NOMO-1 (cell line): Measurements from ENCODE around the gene SLC1A6.
"Not testable (repeated sequence)": the region's sequence is repeated elsewhere in the genome, so short reads cannot be mapped to it uniquely, and the experiment has no call there.

Experiments
- DNase-seq, 2 experiments: peaks; one replicate each; lab custom pipeline; 2025; ENCODE audit not compliant: unreplicated experiment in 2 of 2; lab: John Stamatoyannopoulos, UW

Gene SLC1A6

DNA sequence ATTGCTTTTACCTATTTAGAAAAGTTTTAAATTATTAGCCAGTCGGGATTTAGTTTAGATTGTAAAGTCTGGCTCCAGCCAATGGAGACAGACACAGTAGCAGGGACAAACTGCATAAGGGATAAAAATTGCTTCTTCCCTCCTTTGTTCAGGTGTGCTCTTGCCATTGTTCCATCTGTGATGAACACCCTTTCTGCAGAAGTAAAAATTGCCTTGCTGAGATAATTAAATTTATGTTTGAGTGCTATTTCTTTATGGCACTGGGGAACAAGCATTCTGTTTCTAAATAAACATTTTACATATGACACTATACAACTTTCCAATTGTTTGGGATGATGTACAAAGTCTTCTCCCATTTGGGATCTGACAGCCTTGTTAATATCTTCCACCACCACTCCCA lies 20.4 kb downstream of the SLC1A6 start:
- DNase-seq, result no peak

GRCh38 chr19:14957464-14957863 lies 22.2 kb downstream of the SLC1A6 start:
- no peak for DNase-seq

DNA sequence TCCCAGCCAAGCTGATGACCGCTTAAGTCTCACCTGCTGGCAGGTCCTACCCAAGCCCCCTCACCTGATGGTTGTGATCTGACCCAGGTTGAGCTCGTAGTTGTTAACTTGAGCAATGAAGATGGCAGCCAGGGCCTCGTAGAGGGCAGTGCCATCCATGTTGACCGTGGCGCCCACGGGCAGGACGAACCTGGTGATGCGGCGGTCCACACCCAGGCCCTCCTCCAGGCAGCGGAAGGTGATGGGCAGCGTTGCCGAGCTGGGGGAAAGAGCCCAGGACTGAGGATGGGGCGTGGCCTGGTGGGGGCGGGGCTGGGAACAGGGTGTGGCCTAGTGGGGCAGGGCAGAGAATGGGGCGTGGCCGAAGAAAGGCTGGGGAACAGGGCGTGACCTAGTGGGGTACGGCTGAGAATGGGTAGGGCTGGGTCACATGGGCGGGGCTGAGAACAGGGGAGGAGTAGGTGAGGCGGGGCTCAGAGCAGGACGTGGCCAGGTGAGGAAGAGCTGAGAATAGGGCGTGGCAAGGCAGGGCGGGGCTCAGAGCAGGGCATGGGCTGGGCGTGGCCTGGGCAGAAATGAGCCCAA lies 25.5 kb downstream of the SLC1A6 start:
- no peak for DNase-seq

DNA sequence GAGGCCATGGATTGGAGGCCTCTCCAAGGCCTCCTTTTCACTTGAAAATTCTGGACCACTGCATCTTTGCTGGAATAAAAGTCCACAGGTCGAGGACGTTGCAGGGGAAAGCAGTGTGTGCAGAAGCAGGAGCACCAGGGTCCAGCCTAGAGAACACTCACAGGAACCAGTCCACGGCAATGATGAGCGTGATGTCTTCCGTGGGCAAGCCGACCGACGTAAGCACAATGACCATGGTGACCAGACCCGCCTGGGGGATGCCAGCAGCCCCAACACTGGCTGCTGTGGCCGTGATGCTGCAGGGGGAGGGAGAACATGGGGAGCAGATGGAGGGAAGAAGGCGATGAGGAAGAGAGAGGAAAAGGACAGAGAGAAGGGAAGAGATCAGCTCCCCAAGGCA lies 26.9 kb downstream of the SLC1A6 start:
- no peak for DNase-seq

GRCh38 chr19:14950421-14950820 lies 29.2 kb downstream of the SLC1A6 start:
- DNase-seq, result no peak

DNA sequence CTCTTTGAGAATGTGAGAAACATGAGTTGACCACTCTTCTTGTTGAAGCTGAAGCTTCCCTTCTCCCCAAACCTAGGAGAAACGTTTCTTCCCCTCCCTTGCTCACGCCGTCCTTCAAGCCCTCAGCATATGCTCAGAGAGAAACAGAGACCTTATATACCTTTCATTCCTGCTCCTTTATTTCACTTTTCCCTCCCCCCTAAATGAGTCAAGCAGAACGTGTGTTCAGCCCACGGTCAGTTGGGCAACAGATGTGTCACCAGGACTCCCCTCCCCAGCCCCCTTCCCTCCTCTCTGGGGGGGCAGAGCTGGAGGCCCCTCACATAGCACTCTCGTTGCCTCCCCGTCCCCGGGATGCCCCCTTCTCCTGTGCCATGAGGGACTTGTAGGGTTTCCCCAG lies 29.8 kb downstream of the SLC1A6 start:
- no peak for DNase-seq

- DNase-seq, result not testable (repeated sequence)
Measured at GRCh38 chr19:14949413-14949812, 30.3 kb downstream of the SLC1A6 start.

DNA sequence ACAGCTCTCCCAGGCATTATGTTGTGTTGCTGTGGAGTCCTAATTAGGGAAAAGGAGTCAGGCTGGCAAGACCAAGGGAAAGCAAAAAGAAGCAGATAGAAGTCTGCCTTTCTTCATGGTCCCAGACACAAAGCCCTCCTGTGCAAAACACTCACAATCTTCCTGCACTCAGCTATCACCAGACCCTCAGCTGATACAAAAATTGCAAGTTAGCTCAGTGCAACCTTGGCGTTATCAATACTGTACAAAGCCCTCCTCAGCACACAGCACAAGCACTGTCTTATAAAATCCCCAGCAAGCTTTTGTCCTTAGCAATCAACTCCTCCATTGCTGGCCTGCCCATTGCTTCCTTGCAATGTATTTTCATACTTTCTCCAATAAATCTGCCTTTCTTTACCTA lies 35.2 kb downstream of the SLC1A6 start:
- DNase-seq, result no peak

- peak; percentile 42 to 91 for DNase-seq
Measured at GRCh38 chr19:14943601-14944000, 36.1 kb downstream of the SLC1A6 start.

DNA sequence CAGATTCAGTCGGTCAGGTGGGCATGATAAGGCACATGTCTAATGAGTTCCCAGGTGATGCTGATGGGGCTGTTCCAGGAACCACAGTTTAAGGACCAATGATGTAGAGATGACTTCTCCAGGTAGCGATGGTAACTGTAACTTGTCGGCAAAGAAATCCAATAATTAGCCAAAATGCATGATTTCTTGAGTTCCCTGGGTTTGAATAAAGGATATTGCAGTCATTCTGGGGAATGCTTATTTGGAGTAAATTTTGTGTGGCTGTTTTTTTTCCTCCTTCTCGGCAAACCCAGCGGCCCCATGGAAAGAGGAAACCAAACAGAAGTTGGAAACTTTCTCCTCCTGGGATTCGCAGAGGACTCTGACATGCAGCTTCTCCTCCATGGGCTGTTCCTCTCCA lies 38.5 kb downstream of the SLC1A6 start, which contains the start of gene OR7C2:
Gene OR7C2 (plus strand): TSS at position 301 of the 400 bp plus-strand sequence. CDS start 0 bp downstream, at position 301.
- no peak for DNase-seq

DNA sequence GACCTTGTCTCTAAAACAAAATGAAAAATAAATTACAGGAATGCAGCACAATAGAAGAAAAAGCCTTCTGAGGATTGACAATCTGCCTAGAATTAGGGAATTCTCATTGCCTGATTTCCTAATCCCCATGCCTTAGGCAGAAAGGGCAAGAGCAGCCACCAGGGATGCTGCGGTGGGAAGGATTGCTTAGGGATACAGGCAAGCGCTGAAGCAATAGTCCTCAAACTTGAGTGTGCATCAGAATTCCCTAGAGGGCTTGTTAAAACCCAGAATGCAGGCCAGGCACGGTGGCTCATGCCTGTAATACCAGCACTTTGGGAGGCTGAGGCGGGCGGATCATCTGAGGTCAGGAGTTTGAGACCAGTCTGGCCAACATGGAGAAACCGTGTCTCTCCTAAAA lies 39.4 kb downstream of the SLC1A6 start:
- DNase-seq, result no peak

- no peak for DNase-seq
Measured at GRCh38 chr19:14933506-14933905, 46.2 kb downstream of the SLC1A6 start.

- no peak for DNase-seq
Measured at GRCh38 chr19:14916848-14917247, 62.8 kb downstream of the SLC1A6 start.

- DNase-seq, result no peak
Measured at GRCh38 chr19:14915116-14915515, 64.5 kb downstream of the SLC1A6 start.

DNA sequence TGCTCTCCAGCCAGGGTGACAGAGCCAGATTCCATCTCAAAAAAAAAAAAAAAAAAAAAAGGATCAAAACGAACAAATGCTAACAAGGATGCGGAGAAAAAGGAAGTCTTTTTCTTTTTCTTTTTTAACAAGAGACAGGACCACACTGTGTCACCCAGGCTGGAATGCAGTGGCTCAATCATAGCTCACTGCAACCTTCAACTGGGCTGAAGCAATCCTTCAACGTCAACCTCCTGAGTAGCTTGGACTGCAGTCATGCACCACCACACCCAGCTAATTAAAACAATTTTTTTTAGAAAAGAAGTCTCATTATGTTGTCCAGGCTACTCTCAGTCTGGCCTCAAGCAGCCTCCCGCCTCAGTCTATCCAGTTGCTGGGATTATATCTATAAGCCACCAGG lies 73.0 kb downstream of the SLC1A6 start:
- DNase-seq, result no peak

GRCh38 chr19:14901675-14902260 lies 77.9 kb downstream of the SLC1A6 start:
- DNase-seq, result no peak
